ENCODE data around the gene GPR155.

DNA sequence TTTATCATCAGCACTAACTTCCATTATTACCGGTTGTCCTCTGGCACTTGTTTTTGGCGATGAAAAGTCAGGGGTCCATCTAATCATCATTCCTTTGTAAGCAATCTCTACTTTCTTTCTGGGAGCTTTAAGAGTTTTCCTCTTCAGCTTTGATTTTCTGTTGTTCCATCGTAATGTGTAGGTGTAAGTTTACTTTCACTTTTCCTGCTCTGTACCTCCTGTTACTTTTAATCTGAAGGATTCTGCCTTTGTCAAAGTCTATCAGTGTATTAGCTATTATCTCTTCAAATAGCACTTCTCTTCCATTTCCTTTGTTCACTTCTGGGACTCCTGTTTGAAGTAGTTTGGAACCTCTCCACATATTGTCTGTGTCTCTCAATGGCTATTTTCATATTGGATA, 25.5 kb upstream of the GPR155 start:
- TF ChIP-seq, protein P1, sequence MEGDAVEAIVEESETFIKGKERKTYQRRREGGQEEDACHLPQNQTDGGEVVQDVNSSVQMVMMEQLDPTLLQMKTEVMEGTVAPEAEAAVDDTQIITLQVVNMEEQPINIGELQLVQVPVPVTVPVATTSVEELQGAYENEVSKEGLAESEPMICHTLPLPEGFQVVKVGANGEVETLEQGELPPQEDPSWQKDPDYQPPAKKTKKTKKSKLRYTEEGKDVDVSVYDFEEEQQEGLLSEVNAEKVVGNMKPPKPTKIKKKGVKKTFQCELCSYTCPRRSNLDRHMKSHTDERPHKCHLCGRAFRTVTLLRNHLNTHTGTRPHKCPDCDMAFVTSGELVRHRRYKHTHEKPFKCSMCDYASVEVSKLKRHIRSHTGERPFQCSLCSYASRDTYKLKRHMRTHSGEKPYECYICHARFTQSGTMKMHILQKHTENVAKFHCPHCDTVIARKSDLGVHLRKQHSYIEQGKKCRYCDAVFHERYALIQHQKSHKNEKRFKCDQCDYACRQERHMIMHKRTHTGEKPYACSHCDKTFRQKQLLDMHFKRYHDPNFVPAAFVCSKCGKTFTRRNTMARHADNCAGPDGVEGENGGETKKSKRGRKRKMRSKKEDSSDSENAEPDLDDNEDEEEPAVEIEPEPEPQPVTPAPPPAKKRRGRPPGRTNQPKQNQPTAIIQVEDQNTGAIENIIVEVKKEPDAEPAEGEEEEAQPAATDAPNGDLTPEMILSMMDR (conservative IDR thresholded peaks at IDR 0.05; ENCODE audit: low read length) = no peak
- TF ChIP-seq EZH2phosphoT487 (IDR thresholded peaks at IDR 0.05; ENCODE audit: borderline replicate concordance) = no peak

All from Loucy (cell line).